Smooth muscle cell (in vitro differentiated cells): Measurements from ENCODE around the gene DPP10. TPM values are rescaled to one million over a fixed set of nuclear protein-coding genes. Genes with fewer than 3 reads are reported as not detected.
A peak's percentile ranks its signal among the peaks of the same experiment; 100 is the strongest.

Experiments used
- DNase-seq: peaks from one replicate; lab custom pipeline; 2025; ENCODE audit not compliant: unreplicated experiment; lab: John Stamatoyannopoulos, UW
- H2AFZ ChIP-seq: fragments of 200-600 bp; sonication (generic); 2 replicates; pipeline ENCODE4 v1.6.0; 2016; ENCODE audit warnings: antibody characterized with exemption, low read depth, mild to moderate bottlenecking
- H3F3A ChIP-seq: fragments of 200-600 bp; sonication (generic); 2 replicates; pipeline ENCODE4 v1.6.0; 2017; ENCODE audit warnings: antibody characterized with exemption, low read depth
- H3K27ac ChIP-seq: fragments of 200-600 bp; sonication (generic); 2 replicates; pipeline ENCODE4 v1.5.1; 2016; ENCODE audit warnings: low read depth, mild to moderate bottlenecking
- H3K27me3 ChIP-seq: fragments of 200-600 bp; sonication (generic); 2 replicates; pipeline ENCODE4 v1.6.1; 2016; ENCODE audit warnings: low read depth, mild to moderate bottlenecking
- H3K36me3 ChIP-seq: fragments of 200-600 bp; sonication (generic); 2 replicates; pipeline ENCODE4 v1.5.1; 2016; ENCODE audit warnings: low read depth
- H3K4me1 ChIP-seq: fragments of 200-600 bp; sonication (generic); 2 replicates; pipeline ENCODE4 v1.5.1; 2016; ENCODE audit warnings: low read depth
- H3K4me2 ChIP-seq: fragments of 200-600 bp; sonication (generic); 2 replicates; pipeline ENCODE4 v1.6.0; 2016; ENCODE audit warnings: mild to moderate bottlenecking
- H3K4me3 ChIP-seq: fragments of 200-600 bp; sonication (generic); 2 replicates; pipeline ENCODE4 v1.5.1; 2016; ENCODE audit warnings: mild to moderate bottlenecking
- H3K79me2 ChIP-seq: fragments of 200-600 bp; sonication (generic); 2 replicates; pipeline ENCODE4 v1.6.0; 2016; ENCODE audit warnings: low read depth, mild to moderate bottlenecking
- H3K9ac ChIP-seq: fragments of 200-600 bp; sonication (generic); 2 replicates; pipeline ENCODE4 v1.6.0; 2016; ENCODE audit warnings: low read depth
- H3K9me3 ChIP-seq: fragments of 200-600 bp; sonication (generic); replicated peaks from 2 replicates; pipeline ENCODE4 v1.5.1; 2016; ENCODE audit warnings: low read depth
- H4K20me1 ChIP-seq: fragments of 200-600 bp; sonication (generic); 2 replicates; pipeline ENCODE4 v1.6.0; 2016; ENCODE audit warnings: low read depth
- CTCF ChIP-seq: fragments of 200-600 bp; sonication (generic); IDR thresholded peaks from 2 replicates; pipeline ENCODE4 v1.5.1; 2017; ENCODE audit warnings: borderline replicate concordance, mild to moderate bottlenecking, antibody characterized with exemption; ENCODE audit not compliant: insufficient read depth, poor library complexity, severe bottlenecking
- WGBS: methylation state at CpG from one replicate; pipeline ENCODE4 v1.1.7; 2016; ENCODE audit warnings: low lambda C conversion rate; 5-methylcytosine and 5-hydroxymethylcytosine counted together
- polyA plus RNA-seq: library from polyadenylated mRNA; unstranded; fragments of >200 nt; fragmentation: Nextera tagmentation; extraction: Ambion mirVana; gene quantifications from 2 replicates; pipeline ENCODE4 v1.2.1, GENCODE V29; 2016
- total RNA-seq: library from RNA; depleted of rRNA; stranded (reverse); fragments of >200 nt; gene quantifications from 2 replicates; pipeline ENCODE4 v1.2.3, GENCODE V29; 2014

Gene DPP10
- total and polyA plus RNA-seq, 2 experiments from 2014 or later = 3.6 TPM; not detected in 1

GRCh38 chr2:115248066-115248465 is 805.6 kb downstream of the DPP10 start:
- no peak for DNase-seq
- Histone ChIP-seq H2AFZ (no peak overlapping the region), H3K4me2 (no peak overlapping the region), H3K4me3 (no peak overlapping the region), H3K27ac (no peak overlapping the region), H3K27me3 (no peaks in the 10 kb centered on the region), H3K9ac (no peak overlapping the region), H3K79me2 (no peaks in the 10 kb centered on the region), H3K4me1 (no peaks in the 10 kb centered on the region), H3K36me3 (no peaks in the 10 kb centered on the region), H3F3A (no peaks in the 10 kb centered on the region), H4K20me1 (no peaks in the 10 kb centered on the region), H3K9me3 (no peaks in the 10 kb centered on the region)
- TF ChIP-seq CTCF = no peak
- 69% methylated on average over 1 of the region's 1 CpG for WGBS

GRCh38 chr2:115277366-115277765 is 834.9 kb downstream of the DPP10 start:
- 100% methylated on average over 1 of the region's 1 CpG for WGBS
- Histone ChIP-seq H3K27ac (no peak overlapping the region), H3K9me3 (no peaks in the 10 kb centered on the region), H2AFZ (no peak overlapping the region), H3K4me2 (no peak overlapping the region), H4K20me1 (no peaks in the 10 kb centered on the region), H3K9ac (no peak overlapping the region), H3K36me3 (no peaks in the 10 kb centered on the region), H3K4me3 (no peak overlapping the region), H3K27me3 (no peaks in the 10 kb centered on the region), H3K79me2 (no peaks in the 10 kb centered on the region), H3K4me1 (no peaks in the 10 kb centered on the region), H3F3A (no peaks in the 10 kb centered on the region)
- TF ChIP-seq CTCF = no peak
- DNase-seq = no peak

- no peaks in the 10 kb centered on the region for H3K9me3 ChIP-seq
- H4K20me1 ChIP-seq = no peaks in the 10 kb centered on the region
- H3K79me2 ChIP-seq = no peaks in the 10 kb centered on the region
- H3K4me3 ChIP-seq = no peak overlapping the region
- no peaks in the 10 kb centered on the region for H3K36me3 ChIP-seq
- no peak overlapping the region for H3K27ac ChIP-seq
- 75% methylated on average over 3 of the region's 3 CpGs for WGBS
- no peaks in the 10 kb centered on the region for H3K27me3 ChIP-seq
- no peak overlapping the region for H3K9ac ChIP-seq
- no peaks in the 10 kb centered on the region for H3F3A ChIP-seq
- no peak for DNase-seq
- peak overlapping the region; percentile 72 for H2AFZ ChIP-seq
- peaks cover 15% of the 10 kb centered on the region for H3K4me1 ChIP-seq
- no peak overlapping the region for H3K4me2 ChIP-seq
- TF ChIP-seq CTCF = no peak
Observed at GRCh38 chr2:115285416-115285815, 843.0 kb downstream of the DPP10 start.

GRCh38 chr2:115290478-115290877 is 848.0 kb downstream of the DPP10 start:
- Histone ChIP-seq H3F3A (no peaks in the 10 kb centered on the region), H4K20me1 (no peaks in the 10 kb centered on the region), H3K36me3 (no peaks in the 10 kb centered on the region), H3K9ac (no peak overlapping the region), H3K9me3 (no peaks in the 10 kb centered on the region), H3K4me3 (no peak overlapping the region), H3K4me2 (no peak overlapping the region), H3K79me2 (no peaks in the 10 kb centered on the region), H3K27me3 (no peaks in the 10 kb centered on the region), H3K27ac (no peak overlapping the region), H3K4me1 (peaks cover 17% of the 10 kb centered on the region), H2AFZ (no peak overlapping the region)
- DNase-seq = no peak
- WGBS = 88% methylated on average over 1 of the region's 1 CpG
- TF ChIP-seq CTCF = no peak
